ENCODE results near the gene APLNR. TPM values are rescaled to one million over a fixed set of nuclear protein-coding genes. Genes with fewer than 3 reads are reported as not detected.
A peak's percentile ranks its signal among the peaks of the same experiment; 100 is the strongest.

Gene APLNR
- total and polyA plus RNA-seq, 2 donors (not counting 3 experiments of a cell fraction or from before 2014, with no cell fraction given), result 0.04 to 0.38 TPM

DNA sequence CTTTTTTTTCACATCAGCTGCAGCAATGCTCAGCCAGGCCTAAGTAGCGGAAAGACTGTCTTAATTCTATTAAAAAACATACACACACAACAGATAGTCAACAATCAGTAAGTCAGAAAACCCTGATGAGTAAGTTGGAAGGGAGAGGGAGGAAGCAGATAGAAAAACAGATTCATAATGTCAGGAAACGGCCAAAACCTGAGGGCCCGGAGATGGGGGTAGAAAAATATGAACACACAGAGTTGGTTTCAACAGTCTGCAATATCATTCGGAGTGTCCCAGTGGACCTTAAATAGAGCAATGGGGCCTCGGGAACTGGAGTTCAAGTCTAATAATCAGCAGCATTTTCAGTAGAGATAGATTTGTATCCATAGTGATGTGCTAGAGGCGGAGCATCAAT, 40.5 kb downstream of the APLNR start:
- no peak for FAIRE-seq
- TF ChIP-seq, protein P1, sequence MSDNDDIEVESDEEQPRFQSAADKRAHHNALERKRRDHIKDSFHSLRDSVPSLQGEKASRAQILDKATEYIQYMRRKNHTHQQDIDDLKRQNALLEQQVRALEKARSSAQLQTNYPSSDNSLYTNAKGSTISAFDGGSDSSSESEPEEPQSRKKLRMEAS (IDR thresholded peaks at IDR 0.05; ENCODE audit: insufficient read depth, insufficient read length), result no peak
- peak; percentile 17 for TF ChIP-seq FOS (IDR thresholded peaks at IDR 0.05; ENCODE audit: borderline replicate concordance, insufficient read depth, low read length)
- Histone ChIP-seq H2AFZ (ENCODE audit: low read depth, low read length) (no peak overlapping the region), H3K9me1 (replicated peaks; ENCODE audit: control insufficient read depth, extremely low read depth, insufficient read depth, low read length) (no peaks in the 10 kb centered on the region), H3K27me3 (ENCODE audit: control insufficient read depth in 2 of 2, insufficient read depth in 2 of 2, low read length in 2 of 2) (peaks cover 2 to 4% of the 10 kb centered on the region in 2 experiments), H3K4me3 (replicated peaks in 1 of 3; ENCODE audit: insufficient read depth in 1 of 3, low read depth in 1 of 3, low read length in 3 of 3) (no peak overlapping the region), H3K9me3 (replicated peaks; ENCODE audit: control insufficient read depth, insufficient read depth, low read length) (no peaks in the 10 kb centered on the region), H4K20me1 (replicated peaks; ENCODE audit: control insufficient read depth, extremely low read depth, insufficient read depth, low read length) (no peaks in the 10 kb centered on the region), H3K4me2 (ENCODE audit: insufficient read depth, low read length) (no peak overlapping the region), H3K36me3 (ENCODE audit: control insufficient read depth in 2 of 2, extremely low read depth in 1 of 2, insufficient read depth in 2 of 2, low read length in 2 of 2) (no peaks in the 10 kb centered on the region), H3K79me2 (ENCODE audit: control insufficient read depth, insufficient read depth, low read length) (no peaks in the 10 kb centered on the region), H3K27ac (ENCODE audit: insufficient read depth, low read depth, low read length) (no peak overlapping the region), H3K9ac (replicated peaks; ENCODE audit: extremely low read depth, insufficient read depth, low read length) (no peak overlapping the region), H3K4me1 (ENCODE audit: control insufficient read depth, extremely low read depth, insufficient read depth, low read length) (peaks cover 7% of the 10 kb centered on the region)
- POLR2A ChIA-PET, result no interaction called here
- BruUV-seq (replicated peaks), result no TSS peak
- CTCF ChIA-PET, result interaction anchor here (3.9 kb wide), 1 partner anchor 53 kb away, joined by 16 read pairs; no protein-coding TSS in a partner anchor
- dilution Hi-C loops (cut with MboI; ENCODE audit: extremely low pct_ligation_motif_present, low sequenced_read_pairs) (no loop called here), intact Hi-C loops (cut with micrococcal nuclease) (no loop called here)
- peak; percentile 44 for DNase-seq (ENCODE audit: low read depth, low spot score)

DNA sequence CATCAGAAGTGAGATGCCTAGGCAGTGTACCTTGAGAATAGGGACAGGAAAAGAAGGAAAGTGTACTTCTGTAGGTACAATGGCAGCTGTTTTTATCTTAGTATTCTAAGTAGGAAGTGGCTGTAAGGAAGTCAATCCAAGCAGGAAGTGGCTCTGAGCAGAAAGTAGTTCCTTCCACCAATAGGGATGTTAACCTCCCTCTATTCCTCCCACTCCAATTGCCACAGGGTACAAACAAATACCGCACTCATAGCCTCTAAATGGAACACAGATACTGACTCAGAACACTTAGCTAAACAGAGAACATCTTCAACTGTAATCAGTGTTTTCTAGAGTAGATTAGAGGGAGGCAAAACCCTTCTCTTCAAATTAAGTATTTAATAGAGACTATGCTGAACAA, 44.7 kb downstream of the APLNR start:
- no TSS peak for BruUV-seq (replicated peaks)
- Histone ChIP-seq H3K9ac (replicated peaks; ENCODE audit: extremely low read depth, insufficient read depth, low read length) (no peak overlapping the region), H3K79me2 (ENCODE audit: control insufficient read depth, insufficient read depth, low read length) (no peaks in the 10 kb centered on the region), H3K27ac (ENCODE audit: insufficient read depth, low read depth, low read length) (no peak overlapping the region), H3K9me1 (replicated peaks; ENCODE audit: control insufficient read depth, extremely low read depth, insufficient read depth, low read length) (no peaks in the 10 kb centered on the region), H4K20me1 (replicated peaks; ENCODE audit: control insufficient read depth, extremely low read depth, insufficient read depth, low read length) (no peaks in the 10 kb centered on the region), H3K36me3 (ENCODE audit: control insufficient read depth in 2 of 2, extremely low read depth in 1 of 2, insufficient read depth in 2 of 2, low read length in 2 of 2) (no peaks in the 10 kb centered on the region), H3K9me3 (replicated peaks; ENCODE audit: control insufficient read depth, insufficient read depth, low read length) (no peaks in the 10 kb centered on the region), H2AFZ (ENCODE audit: low read depth, low read length) (no peak overlapping the region), H3K4me2 (ENCODE audit: insufficient read depth, low read length) (no peak overlapping the region), H3K27me3 (ENCODE audit: control insufficient read depth in 2 of 2, insufficient read depth in 2 of 2, low read length in 2 of 2) (peaks cover 2 to 4% of the 10 kb centered on the region in 2 experiments), H3K4me3 (replicated peaks in 1 of 3; ENCODE audit: insufficient read depth in 1 of 3, low read depth in 1 of 3, low read length in 3 of 3) (no peak overlapping the region), H3K4me1 (ENCODE audit: control insufficient read depth, extremely low read depth, insufficient read depth, low read length) (peaks cover 7% of the 10 kb centered on the region)
- FAIRE-seq (no peak), DNase-seq (ENCODE audit: low read depth, low spot score) (no peak)
- TF ChIP-seq EZH2 (IDR thresholded peaks at IDR 0.05; ENCODE audit: borderline replicate concordance, low read depth, low read length, severe bottlenecking) (no peak), MYC (IDR thresholded peaks at IDR 0.05; ENCODE audit: low read depth, low read length) (no peak), GATA2 (IDR thresholded peaks at IDR 0.05; ENCODE audit: insufficient read depth, insufficient read length, low read depth, low read length) (no peak), JUN (IDR thresholded peaks at IDR 0.05; ENCODE audit: borderline replicate concordance, insufficient read depth, insufficient read length, low read depth) (no peak), POLR2AphosphoS5 (IDR thresholded peaks at IDR 0.05; ENCODE audit: insufficient read depth, low read depth, low read length) (no peak), POLR2A (IDR thresholded peaks at IDR 0.05; ENCODE audit: low read depth, low read length) (no peak), FOS (IDR thresholded peaks at IDR 0.05; ENCODE audit: borderline replicate concordance, insufficient read depth, low read length) (no peak)
- TF ChIP-seq, protein P1 (IDR thresholded peaks at IDR 0.05; ENCODE audit: insufficient read depth, insufficient read length), result no peak
- TF ChIP-seq, protein P2, sequence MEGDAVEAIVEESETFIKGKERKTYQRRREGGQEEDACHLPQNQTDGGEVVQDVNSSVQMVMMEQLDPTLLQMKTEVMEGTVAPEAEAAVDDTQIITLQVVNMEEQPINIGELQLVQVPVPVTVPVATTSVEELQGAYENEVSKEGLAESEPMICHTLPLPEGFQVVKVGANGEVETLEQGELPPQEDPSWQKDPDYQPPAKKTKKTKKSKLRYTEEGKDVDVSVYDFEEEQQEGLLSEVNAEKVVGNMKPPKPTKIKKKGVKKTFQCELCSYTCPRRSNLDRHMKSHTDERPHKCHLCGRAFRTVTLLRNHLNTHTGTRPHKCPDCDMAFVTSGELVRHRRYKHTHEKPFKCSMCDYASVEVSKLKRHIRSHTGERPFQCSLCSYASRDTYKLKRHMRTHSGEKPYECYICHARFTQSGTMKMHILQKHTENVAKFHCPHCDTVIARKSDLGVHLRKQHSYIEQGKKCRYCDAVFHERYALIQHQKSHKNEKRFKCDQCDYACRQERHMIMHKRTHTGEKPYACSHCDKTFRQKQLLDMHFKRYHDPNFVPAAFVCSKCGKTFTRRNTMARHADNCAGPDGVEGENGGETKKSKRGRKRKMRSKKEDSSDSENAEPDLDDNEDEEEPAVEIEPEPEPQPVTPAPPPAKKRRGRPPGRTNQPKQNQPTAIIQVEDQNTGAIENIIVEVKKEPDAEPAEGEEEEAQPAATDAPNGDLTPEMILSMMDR (IDR thresholded peaks at IDR 0.05; ENCODE audit: extremely low read depth in 1 of 2, insufficient read depth in 1 of 2, low read depth in 1 of 2, low read length in 2 of 2), result no peak
- intact Hi-C loops (cut with micrococcal nuclease), result no loop called here
- ChIA-PET CTCF (no interaction called here), POLR2A (no interaction called here)
- dilution Hi-C loops (cut with MboI; ENCODE audit: extremely low pct_ligation_motif_present, low sequenced_read_pairs), result no loop called here
